ENCODE data around the gene KCP. TPM values are rescaled to one million over a fixed set of nuclear protein-coding genes. Genes with fewer than 3 reads are reported as not detected.

The KCP gene
- total RNA-seq, 1 experiment from 2014 or later, result 9.9 TPM

GRCh38 chr7:128937647-128938543 is 27.4 kb upstream of the KCP start, which contains the start of gene IRF5:
Gene IRF5 (plus strand): TSS chr7:128937927. CDS start chr7:128942082, 4,155 bp downstream.
- peak; percentile 52 to 75 for DNase-seq
- Histone ChIP-seq H3K36me3 (ENCODE audit: low read depth) (no peaks in the 10 kb centered on the region), H3F3A (ENCODE audit: insufficient read depth, low read depth) (no peaks in the 10 kb centered on the region), H3K4me2 (peak within 1 kb of the TSS; percentile 94), H3K9me2 (ENCODE audit: insufficient read depth) (no peaks in the 10 kb centered on the region), H3K27ac (no peak within 1 kb of the TSS), H3K27me3 (ENCODE audit: insufficient read depth, low read depth) (peaks cover 13% of the 10 kb centered on the region), H3K4me3 (peak within 1 kb of the TSS; percentile 69), H3K9me3 (ENCODE audit: insufficient read depth, low read depth) (no peaks in the 10 kb centered on the region), H2AFZ (peak within 1 kb of the TSS; percentile 80), H3K4me1 (replicated peaks; ENCODE audit: insufficient read depth) (no peaks in the 10 kb centered on the region), H4K20me1 (ENCODE audit: insufficient read depth) (no peaks in the 10 kb centered on the region), H3K79me2 (ENCODE audit: low read depth) (no peaks in the 10 kb centered on the region)
- BruUV-seq (replicated peaks), result no TSS peak
- intact Hi-C loops (cut with micrococcal nuclease; ENCODE audit: unreplicated experiment), result no loop called here
- CTCF ChIA-PET, result no interaction called here
- no peak for TF ChIP-seq EZH2 (IDR thresholded peaks at IDR 0.05; ENCODE audit: low read depth)
- no peak for TF ChIP-seq CTCF (conservative IDR thresholded peaks at IDR 0.05)
- POLR2A ChIA-PET (ENCODE audit: unreplicated experiment), result interaction anchor here (0.6 kb wide), 1 partner anchor 34 kb away, joined by 6 read pairs; no protein-coding TSS in a partner anchor

GRCh38 chr7:128937271-128937646 is 26.8 kb upstream of the KCP start:
- no TSS peak for BruUV-seq (replicated peaks)
- POLR2A ChIA-PET (ENCODE audit: unreplicated experiment), result no interaction called here
- no peak overlapping the region for H2AFZ ChIP-seq

GRCh38 chr7:128936798-128937197 is 26.3 kb upstream of the KCP start:
- ChIA-PET CTCF (no interaction called here), POLR2A (ENCODE audit: unreplicated experiment) (no interaction called here)
- H3K4me2 ChIP-seq, result no peak overlapping the region
- H3K9me2 ChIP-seq (ENCODE audit: insufficient read depth), result no peaks in the 10 kb centered on the region
- H4K20me1 ChIP-seq (ENCODE audit: insufficient read depth), result no peaks in the 10 kb centered on the region
- no TSS peak for BruUV-seq (replicated peaks)
- H3K79me2 ChIP-seq (ENCODE audit: low read depth), result no peaks in the 10 kb centered on the region
- no peak overlapping the region for H3K4me3 ChIP-seq
- intact Hi-C loops (cut with micrococcal nuclease; ENCODE audit: unreplicated experiment), result no loop called here
- TF ChIP-seq EZH2 (IDR thresholded peaks at IDR 0.05; ENCODE audit: low read depth), result no peak
- TF ChIP-seq CTCF (conservative IDR thresholded peaks at IDR 0.05), result no peak
- no peak overlapping the region for H2AFZ ChIP-seq
- H3K36me3 ChIP-seq (ENCODE audit: low read depth), result no peaks in the 10 kb centered on the region
- no peak overlapping the region for H3K27ac ChIP-seq
- H3K4me1 ChIP-seq (replicated peaks; ENCODE audit: insufficient read depth), result no peaks in the 10 kb centered on the region
- H3K9me3 ChIP-seq (ENCODE audit: insufficient read depth, low read depth), result no peaks in the 10 kb centered on the region
- no peaks in the 10 kb centered on the region for H3F3A ChIP-seq (ENCODE audit: insufficient read depth, low read depth)
- no peak for DNase-seq
- peaks cover 13% of the 10 kb centered on the region for H3K27me3 ChIP-seq (ENCODE audit: insufficient read depth, low read depth)

More at GRCh38 chr7:128937271-128937646, 26.8 kb upstream of the KCP start:
- Histone ChIP-seq H4K20me1 (ENCODE audit: insufficient read depth) (no peaks in the 10 kb centered on the region), H3K36me3 (ENCODE audit: low read depth) (no peaks in the 10 kb centered on the region), H3K79me2 (ENCODE audit: low read depth) (no peaks in the 10 kb centered on the region), H3F3A (ENCODE audit: insufficient read depth, low read depth) (no peaks in the 10 kb centered on the region), H3K4me2 (peak overlapping the region; percentile 94), H3K27ac (no peak overlapping the region), H3K9me3 (ENCODE audit: insufficient read depth, low read depth) (no peaks in the 10 kb centered on the region), H3K27me3 (ENCODE audit: insufficient read depth, low read depth) (peaks cover 13% of the 10 kb centered on the region), H3K4me3 (no peak overlapping the region; the same call in 1 of the 2 replicates), H3K4me1 (replicated peaks; ENCODE audit: insufficient read depth) (no peaks in the 10 kb centered on the region), H3K9me2 (ENCODE audit: insufficient read depth) (no peaks in the 10 kb centered on the region)
- CTCF ChIA-PET, result no interaction called here
- intact Hi-C loops (cut with micrococcal nuclease; ENCODE audit: unreplicated experiment), result no loop called here
- no peak for TF ChIP-seq CTCF (conservative IDR thresholded peaks at IDR 0.05)
- no peak for TF ChIP-seq EZH2 (IDR thresholded peaks at IDR 0.05; ENCODE audit: low read depth)
- no peak for DNase-seq

Data from PC-9 (cell line).